Duodenal mucosa (tissue), 2 donors: Measurements from ENCODE around the gene TESK2.

ENCODE experiments used
- H3K27ac ChIP-seq: one replicate; pipeline ENCODE4 v1.7.0; 2013; ENCODE audit warnings: low read depth, low read length
- H3K27me3 ChIP-seq, 2 donors: one replicate each; pipeline ENCODE4 v1.7.0; 2013; ENCODE audit warnings: low read length in 2 of 2, control low read depth in 1 of 2; ENCODE audit not compliant: insufficient read depth in 2 of 2, control insufficient read depth in 1 of 2
- H3K36me3 ChIP-seq, 2 donors: one replicate each; pipeline ENCODE4 v1.7.0; 2013; ENCODE audit warnings: low read length in 2 of 2, control low read depth in 1 of 2; ENCODE audit not compliant: insufficient read depth in 2 of 2, control insufficient read depth in 1 of 2
- H3K4me1 ChIP-seq, 2 donors: one replicate each; pipeline ENCODE4 v1.7.0; 2013; ENCODE audit warnings: low read length in 2 of 2, control low read depth in 1 of 2; ENCODE audit not compliant: insufficient read depth in 2 of 2, control insufficient read depth in 1 of 2
- H3K4me3 ChIP-seq, 2 donors: one replicate each; pipeline ENCODE4 v1.7.0; 2013; ENCODE audit warnings: low read length in 2 of 2, low read depth in 1 of 2
- H3K9ac ChIP-seq, 2 donors: one replicate each; pipeline ENCODE4 v1.7.0; 2013; ENCODE audit warnings: low read length in 2 of 2, low read depth in 1 of 2
- H3K9me3 ChIP-seq, 2 donors: one replicate each; pipeline ENCODE4 v1.7.0; 2013; ENCODE audit warnings: low read length in 2 of 2, control low read depth in 1 of 2; ENCODE audit not compliant: control insufficient read depth in 1 of 2

The TESK2 gene

GRCh38 chr1:45299981-45300668 lies 190.8 kb downstream of the TESK2 start:
- no peaks in the 10 kb centered on the region for H3K9me3 ChIP-seq
- no peak overlapping the region for H3K27ac ChIP-seq
- peaks cover 8 to 11% of the 10 kb centered on the region in 2 donors for H3K4me1 ChIP-seq
- no peaks in the 10 kb centered on the region for H3K36me3 ChIP-seq
- no peak overlapping the region for H3K9ac ChIP-seq
- H3K4me3 ChIP-seq: no peak overlapping the region
- H3K27me3 ChIP-seq: no peaks in the 10 kb centered on the region

- Histone ChIP-seq H3K36me3 (no peaks in the 10 kb centered on the region), H3K9me3 (no peaks in the 10 kb centered on the region), H3K27me3 (no peaks in the 10 kb centered on the region), H3K9ac (no peak overlapping the region), H3K27ac (no peak overlapping the region), H3K4me3 (no peak overlapping the region), H3K4me1 (peaks cover 3% of the 10 kb centered on the region in 2 donors)
Observed at GRCh38 chr1:45299296-45299695, 191.7 kb downstream of the TESK2 start.

- Histone ChIP-seq H3K4me1 (no peaks in the 10 kb centered on the region), H3K9ac (no peak overlapping the region), H3K36me3 (no peaks in the 10 kb centered on the region), H3K27me3 (no peaks in the 10 kb centered on the region), H3K4me3 (no peak overlapping the region), H3K9me3 (no peaks in the 10 kb centered on the region), H3K27ac (no peak overlapping the region)
Observed at GRCh38 chr1:45297666-45298356, 193.2 kb downstream of the TESK2 start.
